Neuronal stem cell (in vitro differentiated cells): ENCODE measurements around the gene MUC5B.

Experiments used
- DNase-seq: peaks from one replicate; pipeline ENCODE4 v3.0.0-alpha.2; 2013; ENCODE audit warnings: low spot score
- H2AFZ ChIP-seq: one replicate; pipeline ENCODE4 v1.6.1; 2013; ENCODE audit warnings: mild to moderate bottlenecking, low read length, inconsistent platforms
- H2AK5ac ChIP-seq: 2 replicates; pipeline ENCODE4 v1.6.1; 2013; ENCODE audit warnings: low read depth, mild to moderate bottlenecking, inconsistent platforms, low read length, moderate library complexity, mixed read lengths
- H2BK120ac ChIP-seq: 2 replicates; pipeline ENCODE4 v1.6.1; 2013; ENCODE audit warnings: low read depth, mild to moderate bottlenecking, inconsistent platforms, low read length, moderate library complexity, mixed read lengths
- H2BK12ac ChIP-seq: one replicate; pipeline ENCODE4 v1.6.1; 2013; ENCODE audit warnings: low read length, inconsistent platforms
- H2BK15ac ChIP-seq: 2 replicates; pipeline ENCODE4 v1.6.1; 2013; ENCODE audit warnings: mild to moderate bottlenecking, low read length, inconsistent platforms, mixed read lengths
- H2BK5ac ChIP-seq: one replicate; pipeline ENCODE4 v1.6.1; 2013; ENCODE audit warnings: inconsistent platforms, mild to moderate bottlenecking, low read length, moderate library complexity
- H3K14ac ChIP-seq: one replicate; pipeline ENCODE4 v1.6.1; 2013; ENCODE audit warnings: low read length, inconsistent platforms
- H3K18ac ChIP-seq: 2 replicates; pipeline ENCODE4 v1.6.1; 2013; ENCODE audit warnings: low read length, inconsistent platforms
- H3K23ac ChIP-seq: 2 replicates; pipeline ENCODE4 v1.6.1; 2013; ENCODE audit warnings: low read depth, mild to moderate bottlenecking, mixed read lengths, low read length, inconsistent platforms; ENCODE audit not compliant: poor library complexity
- H3K27ac ChIP-seq: replicated peaks from 3 replicates; pipeline ENCODE4 v1.5.1; 2013; ENCODE audit warnings: low read length, inconsistent platforms
- H3K27me3 ChIP-seq, 3 experiments: 2 replicates each; pipeline ENCODE4 v1.6.1; 2013; ENCODE audit warnings: low read length in 3 of 3, mild to moderate bottlenecking in 2 of 3, inconsistent platforms in 1 of 3, low read depth in 1 of 3, mixed read lengths in 1 of 3, moderate library complexity in 1 of 3; ENCODE audit not compliant: control insufficient read depth in 3 of 3, insufficient read depth in 3 of 3
- H3K36me3 ChIP-seq, 2 donors: replicated peaks in 1 of 2; 2 replicates each; pipeline ENCODE4 v1.6.1; 2013; ENCODE audit warnings: low read length in 2 of 2; ENCODE audit not compliant: control insufficient read depth in 2 of 2, insufficient read depth in 2 of 2
- H3K4ac ChIP-seq: 2 replicates; pipeline ENCODE4 v1.6.1; 2013; ENCODE audit warnings: inconsistent platforms, mild to moderate bottlenecking, low read length, moderate library complexity
- H3K4me1 ChIP-seq, 2 donors: 1 replicate in 1 of 2; 2 replicates in 1 of 2; pipeline ENCODE4 v1.6.1; 2013; ENCODE audit warnings: low read length in 2 of 2, low read depth in 1 of 2; ENCODE audit not compliant: control insufficient read depth in 2 of 2, insufficient read depth in 1 of 2
- H3K4me2 ChIP-seq: one replicate; pipeline ENCODE4 v1.6.1; 2013; ENCODE audit warnings: mild to moderate bottlenecking, low read length, inconsistent platforms; ENCODE audit not compliant: insufficient read depth, poor library complexity, severe bottlenecking
- H3K4me3 ChIP-seq, 2 donors: 2 replicates each; pipeline ENCODE4 v1.5.1; 2013; ENCODE audit warnings: low read length in 2 of 2, mild to moderate bottlenecking in 2 of 2, inconsistent platforms in 1 of 2, moderate library complexity in 1 of 2
- H3K79me1 ChIP-seq: one replicate; pipeline ENCODE4 v1.6.1; 2013; ENCODE audit warnings: low read depth, mild to moderate bottlenecking, inconsistent platforms, low read length, moderate library complexity
- H3K9ac ChIP-seq: one replicate; pipeline ENCODE4 v1.6.1; 2013; ENCODE audit warnings: mild to moderate bottlenecking, low read depth, low read length, inconsistent platforms; ENCODE audit not compliant: poor library complexity
- H3K9me3 ChIP-seq, 2 donors: replicated peaks in 1 of 2; 2 replicates each; pipeline versions ENCODE3 to v1.6.1; 2013; ENCODE audit warnings: low read length in 2 of 2, mild to moderate bottlenecking in 2 of 2, inconsistent platforms in 1 of 2, low read depth in 1 of 2, mixed read lengths in 1 of 2, moderate library complexity in 1 of 2; ENCODE audit not compliant: control insufficient read depth in 2 of 2, insufficient read depth in 1 of 2
- H4K8ac ChIP-seq: one replicate; pipeline ENCODE4 v1.6.1; 2013; ENCODE audit warnings: low read depth, mild to moderate bottlenecking, inconsistent platforms, low read length, moderate library complexity
- H4K91ac ChIP-seq: one replicate; pipeline ENCODE4 v1.6.1; 2013; ENCODE audit warnings: low read length, low read depth, mild to moderate bottlenecking, inconsistent platforms; ENCODE audit not compliant: poor library complexity
- WGBS, 2 donors: extraction: QIAGEN DNeasy Blood & Tissue Kit; methylation state at CpG; one replicate each; pipeline ENCODE4 v1.1.7; 2013; ENCODE audit warnings: missing lambda C conversion rate in 2 of 2, mixed read lengths in 1 of 2; ENCODE audit not compliant: insufficient read length in 2 of 2, insufficient replicate concordance in 1 of 2; ENCODE audit errors: extremely low coverage in 2 of 2; 5-methylcytosine and 5-hydroxymethylcytosine counted together

The MUC5B gene

DNA sequence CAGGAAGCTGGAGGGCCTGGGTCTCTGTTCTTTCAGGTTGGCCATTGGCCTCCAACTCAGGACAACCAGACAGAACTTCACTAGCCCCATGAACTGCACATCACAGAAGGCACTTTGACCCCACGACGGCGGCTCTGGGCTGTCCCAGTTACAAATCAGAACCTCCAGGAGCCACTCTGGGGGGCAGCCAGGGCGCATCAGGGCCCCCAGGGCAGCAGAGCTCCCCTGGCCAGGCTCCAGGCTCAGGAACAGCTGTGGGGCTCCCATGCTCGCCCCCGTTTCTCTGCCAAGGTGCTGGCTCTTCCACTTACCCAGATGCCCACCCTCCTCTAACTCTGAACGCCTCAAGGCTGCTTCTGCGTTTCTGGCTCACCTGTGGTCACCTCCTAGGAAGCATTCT lies 61.0 kb downstream of the MUC5B start:
- no peak overlapping the region for H2AFZ ChIP-seq
- no peak overlapping the region for H2BK5ac ChIP-seq
- no peak overlapping the region for H2BK15ac ChIP-seq
- no peaks in the 10 kb centered on the region for H3K9me3 ChIP-seq
- no peak overlapping the region for H4K8ac ChIP-seq
- no CpG with 5 or more reads among the region's 8 CpGs for WGBS, 2 donors
- H3K4ac ChIP-seq: no peak overlapping the region
- no peak overlapping the region for H2BK120ac ChIP-seq
- no peak overlapping the region for H2BK12ac ChIP-seq
- no peak overlapping the region for H3K18ac ChIP-seq
- no peak overlapping the region for H3K4me2 ChIP-seq
- no peak for DNase-seq
- no peak overlapping the region for H3K23ac ChIP-seq
- no peaks in the 10 kb centered on the region for H3K27me3 ChIP-seq
- H3K27ac ChIP-seq: no peak overlapping the region
- no peak overlapping the region for H3K9ac ChIP-seq
- H3K36me3 ChIP-seq: peaks cover 23 to 78% of the 10 kb centered on the region in 2 donors
- H3K4me1 ChIP-seq: no peaks in the 10 kb centered on the region
- H4K91ac ChIP-seq: no peak overlapping the region
- no peak overlapping the region for H3K4me3 ChIP-seq
- H2AK5ac ChIP-seq: no peak overlapping the region
- no peak overlapping the region for H3K14ac ChIP-seq
- H3K79me1 ChIP-seq: peaks cover 15% of the 10 kb centered on the region

GRCh38 chr11:1285316-1285744 lies 62.5 kb downstream of the MUC5B start:
- no peak overlapping the region for H2AK5ac ChIP-seq
- no peak overlapping the region for H3K18ac ChIP-seq
- H3K4ac ChIP-seq: no peak overlapping the region
- no peak overlapping the region for H4K91ac ChIP-seq
- no peak overlapping the region for H3K14ac ChIP-seq
- no peaks in the 10 kb centered on the region for H3K27me3 ChIP-seq
- no peak for DNase-seq
- H3K4me3 ChIP-seq: no peak overlapping the region
- H2BK5ac ChIP-seq: peak overlapping the region; percentile 35
- no peak overlapping the region for H4K8ac ChIP-seq
- H2BK12ac ChIP-seq: no peak overlapping the region
- H3K79me1 ChIP-seq: peaks cover 10% of the 10 kb centered on the region
- no peak overlapping the region for H2BK120ac ChIP-seq
- H3K23ac ChIP-seq: peak overlapping the region; percentile 35
- no peak overlapping the region for H3K4me2 ChIP-seq
- H3K36me3 ChIP-seq: peaks cover 33 to 79% of the 10 kb centered on the region in 2 donors
- H3K27ac ChIP-seq: no peak overlapping the region
- WGBS, 2 donors: no CpG with 5 or more reads among the region's 23 CpGs
- H3K4me1 ChIP-seq: no peaks in the 10 kb centered on the region
- peak overlapping the region; percentile 84 for H3K9ac ChIP-seq
- no peak overlapping the region for H2AFZ ChIP-seq
- H2BK15ac ChIP-seq: no peak overlapping the region
- H3K9me3 ChIP-seq: no peaks in the 10 kb centered on the region

- Histone ChIP-seq H3K27ac (no peak overlapping the region), H3K9me3 (no peaks in the 10 kb centered on the region), H2BK5ac (no peak overlapping the region), H3K79me1 (peaks cover 10% of the 10 kb centered on the region), H3K36me3 (peaks cover 34 to 79% of the 10 kb centered on the region in 2 donors), H4K91ac (no peak overlapping the region), H2AK5ac (no peak overlapping the region), H3K4me1 (no peaks in the 10 kb centered on the region), H4K8ac (no peak overlapping the region), H3K4ac (no peak overlapping the region), H3K14ac (no peak overlapping the region), H3K18ac (peak overlapping the region; percentile 48), H2BK15ac (no peak overlapping the region), H2BK120ac (no peak overlapping the region), H3K4me3 (no peak overlapping the region), H3K9ac (no peak overlapping the region), H2BK12ac (no peak overlapping the region), H3K23ac (no peak overlapping the region), H2AFZ (no peak overlapping the region), H3K4me2 (no peak overlapping the region), H3K27me3 (no peaks in the 10 kb centered on the region)
- no peak for DNase-seq
- WGBS, 2 donors: no CpG with 5 or more reads among the region's 17 CpGs
Observed at GRCh38 chr11:1285876-1286275, 63.0 kb downstream of the MUC5B start.

DNA sequence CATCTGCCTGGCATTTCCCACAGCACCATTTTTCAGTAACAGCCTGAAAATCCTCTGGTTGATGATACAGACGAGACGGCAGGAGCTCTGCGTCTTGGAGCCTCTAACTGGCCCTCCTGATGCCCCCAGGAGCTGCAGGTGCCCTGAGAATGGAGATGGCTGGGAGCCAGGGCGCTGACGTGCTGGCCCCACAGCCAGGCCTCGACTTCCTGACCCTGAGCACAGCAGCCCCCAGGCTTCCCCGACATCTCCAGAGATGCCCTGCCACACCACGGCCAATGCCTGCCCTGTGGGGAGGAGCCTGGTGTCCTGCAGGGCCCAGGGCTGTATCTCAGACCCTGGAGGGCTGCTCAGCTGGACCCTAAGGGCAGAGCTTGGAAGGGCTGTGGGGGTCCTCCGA lies 65.1 kb downstream of the MUC5B start:
- no peak for DNase-seq
- no peak overlapping the region for H2AFZ ChIP-seq
- no peak overlapping the region for H2BK5ac ChIP-seq
- peaks cover 18% of the 10 kb centered on the region for H3K79me1 ChIP-seq
- H3K4me2 ChIP-seq: no peak overlapping the region
- H3K27ac ChIP-seq: no peak overlapping the region
- H3K36me3 ChIP-seq: peaks cover 37 to 78% of the 10 kb centered on the region in 2 donors
- no peak overlapping the region for H3K14ac ChIP-seq
- H3K18ac ChIP-seq: no peak overlapping the region
- no peaks in the 10 kb centered on the region for H3K27me3 ChIP-seq
- H2BK120ac ChIP-seq: no peak overlapping the region
- H3K4ac ChIP-seq: no peak overlapping the region
- H3K4me3 ChIP-seq: peak overlapping the region in 1 of 2 donors; percentile 37
- peak overlapping the region; percentile 31 for H3K23ac ChIP-seq
- no peaks in the 10 kb centered on the region for H3K4me1 ChIP-seq
- WGBS, 2 donors: no CpG with 5 or more reads among the region's 9 CpGs
- H2BK12ac ChIP-seq: no peak overlapping the region
- H4K8ac ChIP-seq: no peak overlapping the region
- H2BK15ac ChIP-seq: no peak overlapping the region
- no peak overlapping the region for H2AK5ac ChIP-seq
- H3K9me3 ChIP-seq: no peaks in the 10 kb centered on the region
- H4K91ac ChIP-seq: no peak overlapping the region
- no peak overlapping the region for H3K9ac ChIP-seq
